Hematopoietic multipotent progenitor cell (in vitro differentiated cells): Measurements from ENCODE around the gene PRDM7. TPM values are rescaled to one million over a fixed set of nuclear protein-coding genes. Genes with fewer than 3 reads are reported as not detected.
A peak's percentile ranks its signal among the peaks of the same experiment; 100 is the strongest.
"Not testable (repeated sequence)": the region's sequence is repeated elsewhere in the genome, so short reads cannot be mapped to it uniquely, and the experiment has no call there.

Experiments
- DNase-seq, 3 donors: peaks; one replicate each; pipeline ENCODE4 v3.0.0-alpha.2; 2011 to 2015; ENCODE audit warnings: low read depth in 2 of 3, low spot score in 2 of 3
- total RNA-seq: library from RNA; depleted of rRNA; stranded (reverse); fragments of >200 nt; gene quantifications from one replicate; pipeline ENCODE4 v1.2.3, GENCODE V29; 2012

The PRDM7 gene
- not detected for total RNA-seq

DNA sequence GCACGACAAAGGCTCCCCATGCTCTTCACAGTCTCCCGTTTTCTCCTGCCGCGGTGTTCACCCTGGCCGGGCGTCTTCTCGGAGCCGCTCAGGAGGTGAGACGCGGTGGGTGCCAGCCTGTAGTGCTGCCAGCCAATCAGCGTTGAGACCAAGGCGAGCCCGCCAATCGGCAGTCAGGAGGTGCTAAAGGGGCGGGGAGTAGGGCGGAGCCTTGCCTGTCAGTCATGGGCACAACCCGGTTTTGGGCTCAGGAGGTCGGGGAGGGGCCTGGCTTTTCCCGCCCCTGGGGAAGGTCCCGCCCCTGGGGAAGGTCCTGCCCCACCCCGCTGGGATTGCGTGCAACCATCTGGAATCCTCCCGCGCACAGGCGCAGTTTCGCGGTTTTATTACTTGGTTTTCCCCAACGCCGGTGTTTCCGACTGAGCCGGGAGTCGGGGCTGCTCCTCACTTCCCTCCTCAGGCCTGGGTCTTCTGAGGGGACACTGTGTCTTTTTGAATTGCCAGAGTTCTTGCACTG lies at the start of gene PRDM7:
Gene PRDM7 (minus strand): TSS at position 92 of the 517 bp plus-strand sequence. CDS start 1,421 bp downstream, outside the sequence.
- DNase-seq = peak; percentile 75 to 93 (median 88)

DNA sequence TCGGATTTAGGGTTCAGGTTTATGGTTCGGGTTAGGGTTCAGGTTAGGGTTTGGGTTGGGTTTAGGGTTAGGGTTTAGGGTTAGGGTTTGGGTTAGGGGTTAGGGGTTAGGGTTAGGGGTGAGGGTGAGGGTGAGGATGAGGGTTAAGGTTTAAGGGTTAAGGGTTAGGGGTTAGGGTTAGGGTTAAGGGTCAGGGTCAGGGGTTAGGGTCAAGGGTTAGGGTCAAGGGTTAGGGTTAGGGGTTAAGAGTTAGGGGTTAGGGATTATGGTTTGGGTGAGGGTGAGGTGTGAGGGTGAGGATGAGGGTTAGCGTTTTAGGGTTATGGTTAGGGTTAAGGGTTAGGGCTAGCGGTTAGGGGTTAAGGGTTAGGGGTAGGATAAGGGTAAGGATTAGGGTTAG lies 44.7 kb upstream of the PRDM7 start:
- DNase-seq = not testable (repeated sequence)

DNA sequence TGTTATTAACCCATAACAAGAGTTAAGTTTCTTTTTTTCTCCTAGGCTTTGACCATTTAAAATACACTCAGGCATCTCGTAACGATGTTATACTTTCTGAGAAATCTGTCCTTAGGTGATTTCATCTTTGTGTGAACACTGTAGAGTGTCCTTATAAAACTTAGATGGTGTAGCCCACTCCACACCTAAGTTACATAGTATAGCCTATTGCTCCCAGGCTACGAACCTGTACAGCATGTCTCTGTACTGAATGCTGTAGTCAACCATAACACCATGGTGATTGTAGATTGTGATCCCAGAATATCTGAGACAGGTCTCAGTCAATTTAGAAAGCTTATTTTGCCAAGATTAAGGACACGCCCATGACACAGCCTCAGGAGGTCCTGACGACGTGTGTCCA lies 30.5 kb upstream of the PRDM7 start:
- not testable (repeated sequence) for DNase-seq

DNA sequence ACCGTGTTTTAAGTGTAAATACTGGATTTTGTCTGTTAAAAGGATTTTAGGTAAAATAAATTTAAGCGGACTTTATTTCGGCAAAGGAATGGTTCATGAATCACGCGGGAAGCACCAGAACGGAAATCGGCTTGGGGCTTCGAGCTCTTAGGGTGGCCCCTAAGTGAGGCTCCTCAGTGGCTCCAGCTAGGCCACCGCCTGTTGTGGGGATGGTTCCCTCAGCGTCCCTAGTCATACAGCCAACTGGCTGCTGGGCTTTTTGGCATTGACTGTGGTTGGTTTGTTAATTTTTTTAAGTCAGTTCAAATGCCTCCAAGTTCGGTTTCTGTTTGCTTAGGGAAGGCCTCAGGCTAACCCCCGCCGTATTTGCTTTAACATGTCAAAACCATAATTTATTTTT lies 29.9 kb upstream of the PRDM7 start:
- DNase-seq = not testable (repeated sequence)

DNA sequence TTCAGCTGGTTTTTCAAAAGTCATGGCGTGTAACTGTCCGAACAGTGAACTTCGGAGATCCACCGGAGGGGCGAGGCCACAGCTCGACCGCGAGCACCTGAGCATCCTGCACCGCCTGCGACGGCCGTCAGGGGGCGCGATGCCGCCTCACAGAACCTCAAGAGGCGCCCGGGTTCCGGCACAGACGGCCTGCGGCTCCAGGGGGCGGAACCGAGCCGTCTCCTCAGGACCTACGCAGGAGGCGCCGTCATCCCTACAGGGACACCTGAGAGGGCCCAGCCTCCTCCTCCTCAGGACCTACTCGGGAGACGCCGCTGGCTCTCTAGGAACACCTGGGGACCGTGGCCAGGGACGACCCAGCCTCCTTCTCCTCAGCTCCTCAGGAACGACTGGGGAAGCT lies 29.1 kb upstream of the PRDM7 start:
- DNase-seq = peak in 2 of 3 donors; percentile 45 to 51

DNA sequence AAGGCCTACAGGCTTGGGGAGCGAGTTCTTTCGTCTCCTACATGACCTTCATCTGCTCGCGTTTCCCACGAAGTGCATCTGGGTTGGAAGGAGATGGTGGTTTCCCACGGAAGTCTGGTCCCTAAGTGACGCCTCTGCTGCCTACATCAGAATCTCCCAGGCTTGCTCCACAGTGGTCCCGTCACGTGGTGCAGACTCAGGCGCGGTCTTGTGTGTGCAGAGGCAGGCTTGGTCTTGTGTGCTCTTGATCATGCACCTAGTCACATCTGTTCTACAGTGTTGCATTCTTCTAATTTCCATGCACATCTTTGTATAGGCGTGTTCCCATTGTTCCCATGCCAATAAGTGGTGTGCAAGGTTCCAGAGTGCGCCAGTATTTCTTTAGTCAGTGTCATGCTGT lies 27.6 kb upstream of the PRDM7 start:
- not testable (repeated sequence) for DNase-seq

DNA sequence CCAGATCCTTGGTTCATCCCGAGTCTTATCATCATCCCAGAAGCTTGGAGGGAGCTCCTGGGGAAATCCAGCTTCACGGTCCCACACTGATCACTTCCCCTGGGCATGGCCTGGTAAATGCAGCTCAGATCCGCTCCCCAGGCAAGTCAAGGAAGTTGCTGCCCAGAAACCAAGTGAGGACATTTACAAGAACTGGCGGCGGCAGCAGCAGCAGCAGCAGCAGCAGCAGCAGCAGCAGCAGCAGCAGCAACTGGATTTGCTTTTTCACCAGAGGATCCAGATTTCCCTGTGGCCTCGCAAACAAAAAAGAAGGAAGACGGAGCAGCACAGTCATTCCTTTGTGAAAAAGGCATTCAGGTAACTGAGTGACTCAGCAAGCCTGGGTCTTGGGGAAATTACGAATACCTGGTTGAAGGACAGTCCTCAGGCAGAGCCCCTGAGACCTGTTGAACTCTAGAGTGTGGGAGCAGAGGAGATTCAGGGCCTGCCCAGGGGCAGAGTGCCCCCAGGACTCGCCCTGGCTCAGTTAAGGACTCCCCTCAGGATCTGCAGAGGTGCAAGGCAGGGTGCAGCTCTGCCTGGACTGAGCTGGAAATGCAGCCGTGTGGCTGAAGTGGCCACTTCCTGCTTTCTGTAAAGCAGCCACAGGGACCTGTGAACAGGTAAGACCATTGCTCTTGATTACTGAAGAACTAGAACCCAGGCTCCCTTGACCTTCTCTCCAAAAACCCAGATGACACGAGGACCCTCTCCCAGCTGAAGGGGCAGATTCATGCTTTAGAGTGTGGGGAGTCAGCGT lies 25.2 kb upstream of the PRDM7 start:
- DNase-seq = not testable (repeated sequence)

DNA sequence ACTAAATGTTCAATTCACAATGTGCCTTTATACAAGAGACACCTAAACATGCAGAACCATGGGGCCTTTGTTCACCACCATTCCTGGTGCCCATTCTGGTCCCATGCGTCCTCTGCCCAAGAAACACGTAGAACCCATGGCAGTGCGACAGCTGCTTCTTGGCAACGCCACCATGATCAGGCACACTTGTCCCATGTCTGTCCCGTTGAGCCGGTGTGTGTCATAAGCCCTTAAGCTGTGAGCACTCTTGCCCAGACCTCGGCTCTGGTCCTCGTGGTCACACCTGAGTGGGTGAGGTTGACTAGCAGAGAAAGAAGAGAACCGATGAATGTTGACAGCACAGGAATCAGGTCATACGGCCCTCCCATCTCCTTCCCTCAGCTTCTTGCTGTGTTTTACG lies 24.2 kb upstream of the PRDM7 start:
- not testable (repeated sequence) for DNase-seq

DNA sequence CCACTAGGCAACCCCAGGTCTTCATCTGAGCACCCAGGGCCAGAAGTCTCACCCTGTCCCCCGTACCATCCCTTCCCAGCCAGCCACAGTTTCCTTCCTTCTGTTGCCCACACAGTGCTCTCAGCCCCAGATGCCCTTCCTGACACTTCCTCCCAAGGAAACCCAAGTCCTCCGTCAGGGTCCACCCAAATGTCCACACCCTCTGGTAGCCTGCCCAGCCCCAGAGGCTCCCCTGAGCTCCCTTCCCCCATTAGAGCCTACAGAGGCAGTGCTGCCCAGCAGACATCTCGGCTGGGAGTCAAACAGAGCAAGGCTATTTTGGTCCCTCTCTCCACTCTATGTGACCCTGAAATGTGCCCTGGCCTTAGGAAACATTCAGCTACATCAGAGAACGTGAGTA lies 23.7 kb upstream of the PRDM7 start:
- not testable (repeated sequence) for DNase-seq

DNA sequence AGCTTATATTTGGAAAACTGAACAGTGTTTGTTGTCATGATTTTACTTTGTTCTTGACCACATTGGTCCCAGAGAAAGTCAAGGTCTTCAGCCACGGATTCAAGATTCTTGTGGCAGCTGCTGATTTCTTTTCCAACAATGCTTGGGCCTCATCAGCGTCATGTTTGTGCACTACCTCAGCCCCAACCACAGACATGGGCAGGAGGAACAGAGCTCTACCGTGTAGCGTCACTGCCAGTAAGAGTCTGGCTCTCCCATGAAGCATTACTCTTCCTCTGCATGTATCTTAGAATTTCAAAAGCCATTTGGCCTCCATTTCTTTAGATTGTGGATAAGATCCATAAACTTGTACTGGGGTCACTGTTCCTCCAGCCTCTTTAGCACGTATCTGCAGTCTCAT lies 23.1 kb upstream of the PRDM7 start:
- DNase-seq = peak in 1 of 3 donors; percentile 14

DNA sequence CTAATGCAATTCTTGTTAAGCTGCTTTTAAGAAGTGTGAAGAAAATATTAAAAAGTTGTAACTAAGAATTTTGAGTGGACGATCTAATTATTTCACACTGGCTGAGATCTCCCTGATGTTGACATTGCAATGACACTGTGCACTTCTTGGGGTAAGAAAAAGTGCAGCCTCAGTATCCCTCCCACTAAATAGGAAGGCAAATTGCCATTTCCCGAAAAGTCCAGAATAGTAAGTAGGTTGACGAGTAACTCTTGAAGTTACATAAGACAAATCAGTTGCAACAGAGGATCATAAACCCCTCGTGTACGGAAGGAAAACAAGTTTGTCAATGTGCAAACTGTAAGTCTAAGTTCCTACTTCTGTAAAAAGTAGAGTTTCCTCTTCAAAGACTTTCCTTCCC lies 21.8 kb upstream of the PRDM7 start:
- DNase-seq = not testable (repeated sequence)

DNA sequence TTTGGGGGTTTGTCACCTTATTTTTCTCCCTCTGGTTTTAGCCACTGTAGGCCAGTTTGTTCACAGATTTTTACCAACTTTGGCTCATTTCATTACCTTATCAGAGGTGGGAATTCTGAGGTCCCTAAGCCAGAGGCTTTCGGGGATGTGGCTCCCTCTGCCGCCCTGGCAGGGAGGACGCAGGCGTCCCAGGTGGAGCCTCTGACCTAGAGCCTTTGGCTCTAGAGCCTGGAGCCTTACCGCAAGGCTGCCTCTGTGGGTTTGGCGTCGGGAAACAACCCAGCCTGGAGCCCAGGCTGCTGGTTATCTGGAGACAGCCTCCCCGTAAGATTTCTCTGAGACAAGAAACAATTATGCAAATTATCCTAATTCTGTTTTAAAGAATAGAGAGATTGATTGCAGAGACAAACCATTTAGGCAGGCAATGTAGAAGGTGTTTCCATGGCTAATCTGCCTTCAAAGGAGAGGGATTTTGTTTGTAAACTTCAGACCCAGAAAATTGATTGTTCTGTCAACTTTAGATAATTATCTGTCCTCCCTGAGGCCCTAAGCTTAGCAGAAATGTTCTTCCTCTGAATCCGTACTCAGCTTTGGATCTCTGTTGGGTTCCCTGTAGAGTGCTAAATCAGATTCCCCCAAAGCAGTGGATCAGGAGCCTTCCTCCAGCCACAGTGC lies 20.0 kb upstream of the PRDM7 start:
- DNase-seq = not testable (repeated sequence)

DNA sequence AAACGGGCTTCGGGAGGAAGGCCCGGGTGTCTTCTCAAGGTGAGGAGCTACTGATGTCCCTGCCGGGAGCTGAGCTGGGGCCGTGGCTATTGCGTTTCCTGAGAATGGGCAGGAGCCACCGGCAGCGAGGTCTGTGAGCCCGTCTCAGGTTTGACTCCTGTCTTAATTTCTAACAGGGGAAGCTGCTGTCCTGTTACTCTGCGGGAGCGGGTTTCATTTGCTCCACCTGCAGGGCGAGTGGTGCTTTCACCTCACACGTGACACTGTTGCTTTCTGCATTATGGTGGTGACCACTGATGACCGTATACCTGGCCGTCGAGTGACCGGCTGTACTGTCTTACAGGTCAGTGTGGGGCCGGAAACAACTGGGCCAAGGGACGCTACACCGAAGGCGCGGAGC lies 17.7 kb upstream of the PRDM7 start:
- not testable (repeated sequence) for DNase-seq

DNA sequence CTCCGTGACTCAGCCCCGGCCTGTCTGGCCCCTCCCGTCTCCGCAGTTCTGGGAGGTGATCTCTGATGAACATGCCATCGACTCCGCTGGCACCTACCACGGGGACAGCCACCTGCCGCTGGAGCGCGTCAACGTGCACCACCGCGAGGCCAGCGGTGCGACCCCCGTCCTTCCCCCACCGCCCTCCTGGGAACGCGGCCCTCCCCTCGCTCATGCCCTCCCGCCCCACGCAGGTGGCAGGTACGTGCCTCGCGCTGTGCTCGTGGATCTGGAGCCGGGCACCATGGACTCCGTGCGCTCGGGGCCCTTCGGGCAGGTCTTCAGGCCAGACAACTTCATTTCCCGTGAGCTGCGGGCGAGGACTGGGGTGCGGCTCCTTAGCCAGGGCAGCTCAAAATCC lies 17.2 kb upstream of the PRDM7 start:
- not testable (repeated sequence) for DNase-seq

DNA sequence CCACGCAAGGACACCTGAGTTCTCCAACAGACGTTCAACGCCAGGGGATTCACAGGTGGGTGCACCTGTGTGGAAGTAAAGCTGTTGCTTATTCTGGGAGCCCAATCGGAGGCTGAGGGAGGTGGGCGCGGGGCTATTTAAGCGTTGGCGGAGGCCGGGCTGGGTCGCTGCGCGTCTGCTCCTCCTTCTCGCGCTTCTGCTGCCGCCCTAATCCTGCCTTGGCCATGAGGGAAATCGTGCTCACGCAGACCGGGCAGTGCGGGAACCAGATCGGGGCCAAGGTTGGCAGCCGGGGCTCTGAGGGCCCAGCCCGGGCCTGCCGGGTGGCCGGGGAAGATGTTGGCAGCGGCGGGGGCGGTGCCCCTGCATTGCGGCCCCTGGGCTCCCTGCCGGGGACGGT lies 16.7 kb upstream of the PRDM7 start:
- not testable (repeated sequence) for DNase-seq

DNA sequence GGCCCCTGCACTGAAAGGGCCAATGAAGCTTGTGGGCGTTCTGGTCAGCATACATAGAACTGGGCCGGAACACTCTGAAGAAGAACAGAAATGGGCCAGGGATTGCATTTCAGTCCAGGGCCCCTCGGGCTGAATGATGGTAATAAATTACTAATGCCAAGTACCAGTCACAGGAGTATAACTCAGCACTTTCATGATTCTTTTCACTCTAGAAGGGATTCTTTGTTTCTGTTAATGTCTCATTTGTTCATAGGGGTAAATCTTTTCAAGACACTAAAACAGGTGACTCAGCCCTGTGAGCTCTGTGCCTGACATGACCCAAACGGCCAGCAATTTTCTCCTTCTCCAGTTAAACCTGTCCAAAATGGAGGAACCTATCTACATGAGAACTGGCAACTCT lies 15.7 kb upstream of the PRDM7 start:
- DNase-seq = not testable (repeated sequence)

DNA sequence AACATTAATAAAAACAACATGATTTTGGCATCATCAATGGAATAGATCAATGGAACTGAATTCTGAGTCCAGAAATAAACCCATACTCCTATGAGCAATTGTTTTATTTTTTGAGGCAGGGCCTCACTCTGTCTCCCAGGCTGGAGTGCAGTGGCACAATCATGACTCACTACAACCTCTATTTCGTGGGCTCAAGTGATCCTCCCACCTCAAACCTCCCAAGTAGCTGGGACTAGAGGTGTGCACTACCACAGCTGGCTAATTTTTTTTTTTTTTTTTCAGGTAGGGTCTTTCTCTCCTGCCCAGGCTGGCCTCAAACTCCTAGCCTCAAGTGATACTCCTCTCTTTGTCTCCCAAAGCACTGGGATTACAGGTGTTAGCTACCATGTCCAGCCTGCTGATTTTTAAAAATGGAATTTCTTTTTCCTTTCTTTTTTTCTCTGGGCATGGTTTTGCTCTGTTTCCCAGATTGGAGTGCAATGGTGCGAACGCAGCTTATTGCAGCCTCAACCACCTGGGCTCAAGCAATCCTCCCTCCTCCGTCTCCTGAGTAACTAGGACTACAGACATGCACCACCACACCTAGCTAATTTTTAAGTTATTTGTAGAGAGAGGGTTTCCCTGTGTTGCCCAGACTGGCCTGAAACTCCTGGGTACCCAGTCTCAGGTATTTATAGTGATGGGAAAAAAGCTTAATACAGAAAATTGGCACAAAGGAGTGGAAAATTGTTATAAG lies 7.3 kb upstream of the PRDM7 start:
- DNase-seq = no peak

DNA sequence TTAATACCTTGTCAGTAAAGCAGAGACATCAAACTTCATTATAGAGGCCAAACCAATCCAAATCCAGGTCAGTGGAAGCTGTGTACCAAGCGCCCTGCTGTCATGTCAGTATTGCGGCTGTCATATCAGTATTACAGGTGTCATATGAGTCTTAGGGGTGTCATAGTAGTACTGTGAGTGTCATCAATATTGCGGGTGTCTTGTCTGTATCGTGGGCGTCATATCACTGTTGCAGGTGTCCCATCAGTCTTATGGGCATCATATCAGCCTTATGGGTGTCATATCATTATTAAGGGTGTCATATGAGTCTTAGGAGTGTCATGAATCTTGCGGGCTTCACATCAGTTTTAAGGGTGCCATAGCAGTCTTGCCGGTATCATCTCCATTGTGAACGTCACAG lies 6.0 kb upstream of the PRDM7 start:
- no peak for DNase-seq

DNA sequence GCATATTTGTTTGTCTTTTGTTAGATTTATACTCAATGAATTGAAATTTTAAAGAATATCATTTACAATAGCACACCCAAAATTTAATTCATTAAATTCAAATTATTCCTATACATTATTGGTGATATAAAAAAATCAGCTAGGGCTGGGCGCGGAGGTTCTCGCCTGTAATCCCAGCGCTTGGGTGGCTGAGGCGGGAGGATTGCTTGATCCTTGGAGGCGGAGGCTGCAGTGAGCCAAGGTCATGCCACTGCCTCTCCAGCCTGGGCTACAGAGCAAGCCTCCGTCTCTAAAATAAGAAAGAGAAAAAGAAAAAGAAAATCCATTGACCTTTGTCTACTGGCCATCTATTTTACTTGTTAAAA lies 4.5 kb upstream of the PRDM7 start:
- no peak for DNase-seq

DNA sequence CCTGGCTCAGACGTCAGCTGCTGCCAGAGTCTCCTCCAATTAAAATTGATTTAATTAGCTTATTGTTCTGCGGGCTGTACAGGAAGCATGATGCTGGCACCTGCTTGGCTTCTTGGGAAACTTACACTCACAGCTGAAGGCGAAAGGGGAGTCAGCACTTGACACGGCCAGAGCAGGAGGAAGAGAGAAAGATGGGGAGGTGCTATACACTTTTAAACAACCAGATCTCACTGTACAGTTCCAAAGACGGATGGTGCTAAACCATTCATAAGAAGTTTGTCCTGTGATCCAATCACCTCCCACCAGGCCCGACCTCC lies 1.4 kb upstream of the PRDM7 start:
- DNase-seq = peak in 1 of 3 donors; percentile 8
